Skeletal muscle satellite cell (primary cell): ENCODE measurements around the gene FRG2B.
"Not testable (repeated sequence)": the region's sequence is repeated elsewhere in the genome, so short reads cannot be mapped to it uniquely, and the experiment has no call there.

ENCODE experiments used
- H3K27me3 ChIP-seq: 2 replicates; pipeline ENCODE4 v1.7.0; 2013; ENCODE audit warnings: low read length; ENCODE audit not compliant: control insufficient read depth, insufficient read depth
- H3K36me3 ChIP-seq: 2 replicates; pipeline ENCODE4 v1.7.0; 2013; ENCODE audit warnings: mild to moderate bottlenecking, control low read depth, low read length; ENCODE audit not compliant: insufficient read depth
- H3K4me1 ChIP-seq: 2 replicates; pipeline ENCODE4 v1.7.0; 2013; ENCODE audit warnings: low read length; ENCODE audit not compliant: control insufficient read depth, insufficient read depth
- H3K4me2 ChIP-seq: 2 replicates; pipeline ENCODE4 v1.7.0; 2013; ENCODE audit warnings: mild to moderate bottlenecking, low read length
- H3K4me3 ChIP-seq: 2 replicates; pipeline ENCODE4 v1.7.0; 2013; ENCODE audit warnings: low read length
- H3K9ac ChIP-seq: 2 replicates; pipeline ENCODE4 v1.7.0; 2013; ENCODE audit warnings: mild to moderate bottlenecking, low read depth, low read length, moderate library complexity
- H3K9me3 ChIP-seq: replicated peaks from 2 replicates; pipeline ENCODE4 v1.7.0; 2013; ENCODE audit warnings: mild to moderate bottlenecking, control low read depth, low read length

The FRG2B gene

DNA sequence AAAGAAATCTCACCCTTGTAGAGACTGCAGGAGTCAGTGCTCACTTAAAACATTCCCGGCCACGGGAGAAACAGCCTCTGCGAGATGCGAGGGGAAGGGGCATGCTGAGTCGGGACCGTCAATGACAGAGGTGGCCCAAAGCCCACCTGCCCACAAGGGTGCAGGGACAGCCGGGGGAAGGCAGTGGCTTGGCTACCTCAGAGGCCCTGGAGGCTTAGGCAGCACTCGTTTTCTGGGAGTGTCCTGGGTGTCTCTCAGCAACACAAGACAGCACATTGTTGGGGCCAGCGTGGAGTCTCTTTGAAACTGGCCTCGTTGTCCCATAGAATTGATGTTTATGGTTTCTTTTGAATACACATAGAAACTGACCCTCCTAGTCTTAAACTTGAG is 35.6 kb downstream of the FRG2B start:
- H3K9ac ChIP-seq = no peak overlapping the region
- no peaks in the 10 kb centered on the region for H3K9me3 ChIP-seq
- no peak overlapping the region for H3K4me2 ChIP-seq
- H3K27me3 ChIP-seq = peaks cover 5% of the 10 kb centered on the region
- H3K4me1 ChIP-seq = no peaks in the 10 kb centered on the region
- no peak overlapping the region for H3K4me3 ChIP-seq
- no peaks in the 10 kb centered on the region for H3K36me3 ChIP-seq

DNA sequence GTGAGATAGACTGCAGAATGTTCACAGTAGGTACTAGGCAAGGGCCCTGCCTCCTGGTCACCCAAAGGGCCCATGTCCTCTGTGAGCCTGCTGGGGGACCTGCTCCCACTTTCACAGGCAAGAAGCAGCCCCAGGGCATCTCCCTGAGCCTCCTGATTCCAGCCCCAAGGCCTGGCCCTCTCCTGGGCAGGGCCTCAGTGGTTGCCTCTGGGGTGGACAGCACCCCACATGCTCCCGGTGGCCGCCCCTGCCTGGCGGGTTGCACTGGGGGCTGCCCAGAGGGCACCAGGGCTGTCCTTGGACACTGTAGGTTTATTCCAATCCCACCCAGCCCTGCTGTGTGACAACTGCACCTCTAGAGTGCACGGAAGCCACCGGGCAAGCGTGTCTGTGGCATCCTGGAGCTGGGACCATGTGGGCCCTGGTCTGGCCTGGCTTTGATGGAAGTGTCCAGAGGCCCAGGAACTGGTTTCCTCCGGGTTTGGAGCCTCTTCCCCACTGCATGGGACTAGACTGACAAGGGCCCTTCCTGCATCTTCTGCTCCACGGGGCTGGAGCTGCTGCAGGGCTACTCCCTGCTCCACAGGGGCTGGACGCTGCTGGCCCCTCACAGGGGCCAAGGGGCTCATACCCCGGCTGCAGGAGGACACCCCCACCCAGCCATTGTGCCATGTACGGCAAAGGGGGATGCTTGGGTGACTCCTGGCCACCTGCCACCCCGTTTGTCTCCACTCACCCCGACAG is 36.2 kb downstream of the FRG2B start:
- no peaks in the 10 kb centered on the region for H3K9me3 ChIP-seq
- no peaks in the 10 kb centered on the region for H3K36me3 ChIP-seq
- no peak overlapping the region for H3K9ac ChIP-seq
- H3K4me1 ChIP-seq = no peaks in the 10 kb centered on the region
- H3K4me3 ChIP-seq = no peak overlapping the region
- peaks cover 5% of the 10 kb centered on the region for H3K27me3 ChIP-seq
- no peak overlapping the region for H3K4me2 ChIP-seq

DNA sequence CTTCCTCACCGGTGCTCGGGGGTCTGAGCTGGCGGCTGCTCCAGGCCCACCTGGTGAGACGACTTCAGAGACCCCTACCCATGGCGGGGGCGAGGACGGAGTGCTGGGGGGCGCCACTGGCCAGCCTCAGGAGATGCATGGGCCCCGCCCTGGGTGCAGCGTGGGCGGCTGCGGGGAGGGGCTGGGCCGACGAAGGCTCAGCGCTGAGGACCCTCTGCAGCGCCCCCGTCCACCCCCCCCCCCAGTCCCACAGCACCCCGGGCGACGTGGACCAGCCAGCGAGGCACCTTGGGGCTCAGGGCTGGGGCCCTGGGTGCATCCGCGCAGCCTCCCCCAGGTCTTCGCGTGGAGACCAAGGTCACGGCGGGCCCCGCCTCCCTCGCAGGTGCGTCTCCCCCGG is 49.6 kb downstream of the FRG2B start:
- H3K4me3 ChIP-seq, H3K4me2 ChIP-seq, H3K9me3 ChIP-seq, H3K9ac ChIP-seq, H3K27me3 ChIP-seq, H3K36me3 ChIP-seq, H3K4me1 ChIP-seq: not testable (repeated sequence)
